Hematopoietic multipotent progenitor cell treated with erythropoietin and hydrocortisone succinate and interleukin-3 and kit ligand, for 4 days (in vitro differentiated cells): ENCODE data around the gene GRM2.

ENCODE experiments used
- DNase-seq: peaks from one replicate; pipeline ENCODE4 v3.0.0-alpha.2; 2015

The GRM2 gene

GRCh38 chr3:51706788-51707731 is at the start of gene GRM2:
Gene GRM2 (plus strand): TSS chr3:51707068. CDS start chr3:51708984, 1,916 bp downstream.
- peak; percentile 80 for DNase-seq

GRCh38 chr3:51657234-51657633 is 49.6 kb upstream of the GRM2 start:
- no peak for DNase-seq

GRCh38 chr3:51659942-51660341 is 46.9 kb upstream of the GRM2 start:
- no peak for DNase-seq

DNA sequence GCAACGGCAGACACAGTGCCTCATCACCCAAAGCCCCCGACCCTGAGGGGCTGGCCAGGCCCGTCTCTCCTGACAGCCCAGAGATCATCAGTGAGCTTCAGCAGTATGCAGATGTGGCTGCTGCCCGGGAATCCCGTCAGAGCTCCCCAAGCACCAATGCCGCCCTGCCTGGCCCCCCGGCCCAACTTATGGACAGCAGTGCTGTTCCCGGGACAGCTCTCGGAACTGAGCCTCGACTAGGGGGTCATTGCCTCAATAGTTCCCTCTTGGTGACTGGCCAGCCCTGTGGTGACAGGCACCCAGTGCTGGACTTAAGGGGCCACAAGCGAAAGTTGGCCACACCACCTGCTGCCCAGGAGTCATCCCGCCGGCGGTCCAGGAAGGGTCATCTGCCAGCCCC is 44.4 kb upstream of the GRM2 start:
- DNase-seq, result no peak

- DNase-seq, result no peak
These were observed 38.1 kb upstream of the GRM2 start for GRCh38 chr3:51668756-51669155.

GRCh38 chr3:51669241-51670052 is 37.4 kb upstream of the GRM2 start:
- DNase-seq, result peak; percentile 92

DNA sequence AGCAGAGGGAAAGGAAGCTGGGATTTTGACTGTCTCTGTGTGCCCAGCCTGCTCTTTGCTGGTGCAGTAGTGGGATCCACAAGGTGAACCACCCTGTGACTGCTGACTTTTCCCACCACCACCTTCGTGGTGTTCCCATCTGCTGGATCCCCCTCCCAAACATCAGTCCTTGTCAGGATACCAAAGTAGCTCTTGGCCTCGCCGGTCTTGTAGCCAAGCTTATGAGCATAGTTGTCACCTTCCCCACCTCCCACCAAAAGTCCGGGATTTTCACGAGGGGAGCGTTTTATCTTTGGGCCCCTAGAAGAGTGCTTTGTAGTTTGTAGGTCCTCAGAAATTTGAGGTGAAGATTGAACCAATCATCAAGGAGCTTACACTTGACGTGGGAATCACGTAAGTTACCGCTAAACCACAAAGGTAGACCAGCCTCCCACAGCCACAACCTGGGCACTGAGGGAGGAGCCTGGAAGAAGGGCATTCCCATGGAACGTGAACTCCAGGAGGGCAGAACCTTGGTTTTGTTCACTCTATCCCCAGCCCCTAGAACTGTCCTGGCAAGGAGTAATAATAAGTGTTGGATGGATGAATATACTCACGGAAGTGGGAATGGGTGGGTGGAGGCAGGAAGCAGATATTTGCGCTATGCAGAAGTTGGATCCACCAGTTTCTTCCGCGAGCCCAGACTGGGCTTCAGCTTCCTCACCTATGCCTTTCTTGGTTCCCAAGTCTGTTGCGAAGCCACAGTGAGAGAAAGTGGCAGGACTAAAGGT is 36.6 kb upstream of the GRM2 start:
- DNase-seq, result no peak

GRCh38 chr3:51670823-51671733 is 35.8 kb upstream of the GRM2 start, which contains the start of gene TEX264:
Gene TEX264 (plus strand): TSS chr3:51671252. CDS start chr3:51674305, 3,053 bp downstream.
- DNase-seq, result peak; percentile 97

DNA sequence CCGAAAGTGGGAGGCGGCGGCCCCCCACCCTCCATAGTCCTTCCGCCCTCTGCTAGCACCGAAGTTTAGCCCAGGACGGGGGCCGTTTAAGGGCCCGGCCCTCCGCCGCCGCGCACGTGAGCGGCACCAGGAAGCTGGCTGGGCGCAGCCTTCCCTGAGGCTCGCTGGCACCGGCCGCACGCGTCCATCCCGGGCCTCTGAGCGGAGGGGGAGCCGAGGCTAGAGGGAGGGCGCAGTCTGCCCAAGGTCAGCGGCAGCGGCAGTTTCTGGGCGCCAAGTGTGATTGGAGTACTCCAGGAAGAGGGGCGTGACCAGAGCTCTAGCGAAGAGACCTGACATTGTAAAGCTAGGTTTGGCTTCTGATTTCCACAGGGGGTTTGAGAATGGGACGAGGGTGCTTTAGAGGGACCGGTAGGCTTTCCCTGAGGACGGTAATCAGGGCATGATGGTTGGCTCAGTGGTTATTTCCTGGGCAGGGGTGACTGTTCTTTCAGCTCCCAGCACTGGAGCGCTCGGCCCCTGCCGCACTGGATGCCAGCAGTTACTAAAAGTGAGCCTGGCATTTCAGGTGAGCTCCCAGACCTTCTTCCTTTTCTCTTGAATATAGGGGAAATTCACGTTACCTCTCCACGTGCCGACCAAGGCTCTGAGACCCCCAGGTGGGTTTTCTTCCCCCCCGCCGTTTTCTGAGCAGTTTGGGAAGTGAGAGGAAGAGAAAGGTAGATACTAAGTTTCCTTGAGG is 35.0 kb upstream of the GRM2 start:
- DNase-seq, result peak; percentile 93

DNA sequence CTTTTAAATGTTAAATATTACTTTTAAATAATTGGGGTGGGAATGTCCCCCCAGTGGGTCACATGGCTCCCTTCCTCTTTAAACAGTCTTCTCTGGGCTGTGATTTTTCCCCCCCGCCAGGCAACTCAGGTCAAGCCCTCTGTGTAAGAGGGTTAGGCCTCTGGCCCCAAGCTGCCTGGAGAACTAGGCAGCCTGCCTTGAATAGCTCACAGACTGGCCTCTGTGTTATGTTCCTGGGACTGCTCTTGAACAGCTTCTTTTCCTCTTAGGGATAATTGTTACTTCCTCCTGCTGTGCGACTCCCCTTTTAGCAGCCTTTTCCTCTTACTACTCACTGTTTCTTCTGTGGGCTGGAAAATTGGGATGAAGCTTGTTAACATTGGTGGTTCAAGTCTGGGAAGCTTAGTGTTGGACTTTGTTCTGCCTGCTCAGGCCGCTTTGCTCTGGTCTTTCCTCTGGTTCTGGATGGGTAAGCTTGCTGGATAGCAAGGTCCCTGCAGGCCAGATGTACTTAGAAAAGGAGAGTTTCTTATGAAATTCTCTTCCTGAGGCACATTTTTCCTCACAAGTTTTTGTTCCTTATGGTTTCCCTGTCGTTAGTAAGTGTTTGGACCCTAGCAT is 33.6 kb upstream of the GRM2 start:
- DNase-seq, result no peak

GRCh38 chr3:51673802-51674654 is 32.8 kb upstream of the GRM2 start:
- no peak for DNase-seq

- DNase-seq, result no peak
These were observed 31.7 kb upstream of the GRM2 start for GRCh38 chr3:51675201-51675611.

DNA sequence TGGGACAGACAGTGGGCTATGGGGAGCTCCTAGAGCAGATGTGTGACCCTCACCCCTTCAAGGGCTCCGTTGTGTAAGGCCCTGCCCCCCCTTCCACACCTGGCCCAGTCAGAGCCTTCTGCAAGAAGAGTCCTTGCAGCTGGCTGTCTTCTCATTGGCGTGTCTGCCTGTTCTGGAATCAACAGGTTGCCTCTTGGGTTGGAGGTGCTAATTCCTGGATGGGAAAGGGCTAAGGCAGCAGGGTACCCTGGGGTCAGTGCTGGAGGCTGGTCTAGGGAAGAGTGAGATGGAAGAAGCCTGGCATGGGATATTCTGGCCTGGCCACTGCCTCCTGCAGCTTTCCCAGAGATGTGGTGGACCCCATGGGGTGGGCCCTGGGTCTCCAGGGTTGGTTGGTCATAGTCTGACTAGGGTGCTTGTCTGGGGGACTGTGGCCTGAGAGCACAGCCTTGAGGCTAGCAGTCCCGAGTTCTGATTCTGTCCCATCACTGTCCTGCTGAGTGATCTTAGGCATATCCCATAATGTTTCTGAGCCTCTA is 30.7 kb upstream of the GRM2 start:
- no peak for DNase-seq

- DNase-seq, result no peak
These were observed 29.5 kb upstream of the GRM2 start for GRCh38 chr3:51677358-51677757.

- no peak for DNase-seq
These were observed 28.7 kb upstream of the GRM2 start for GRCh38 chr3:51678186-51678585.

GRCh38 chr3:51678641-51679040 is 28.2 kb upstream of the GRM2 start:
- DNase-seq, result no peak

GRCh38 chr3:51679318-51679717 is 27.6 kb upstream of the GRM2 start:
- no peak for DNase-seq

DNA sequence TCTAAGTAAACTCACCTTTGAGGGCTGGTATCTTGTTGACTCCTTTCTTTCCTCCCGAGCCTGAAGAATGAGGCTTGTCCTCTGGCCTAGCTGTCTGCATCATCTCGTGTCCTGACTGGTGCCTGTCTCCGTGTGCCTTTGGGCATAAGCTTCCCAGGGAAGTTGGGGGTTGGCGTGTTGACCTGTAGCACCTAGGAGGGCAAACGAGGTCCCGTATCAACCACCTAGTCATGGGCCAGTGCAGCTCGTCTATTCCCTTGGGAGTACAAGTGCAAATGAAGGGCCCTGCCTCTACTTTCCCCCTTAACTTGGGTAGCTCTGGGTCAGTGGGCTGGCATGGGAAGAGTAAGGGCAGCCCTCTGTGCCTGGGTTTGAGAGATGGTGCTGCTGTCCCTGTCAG is 27.1 kb upstream of the GRM2 start:
- DNase-seq, result no peak

DNA sequence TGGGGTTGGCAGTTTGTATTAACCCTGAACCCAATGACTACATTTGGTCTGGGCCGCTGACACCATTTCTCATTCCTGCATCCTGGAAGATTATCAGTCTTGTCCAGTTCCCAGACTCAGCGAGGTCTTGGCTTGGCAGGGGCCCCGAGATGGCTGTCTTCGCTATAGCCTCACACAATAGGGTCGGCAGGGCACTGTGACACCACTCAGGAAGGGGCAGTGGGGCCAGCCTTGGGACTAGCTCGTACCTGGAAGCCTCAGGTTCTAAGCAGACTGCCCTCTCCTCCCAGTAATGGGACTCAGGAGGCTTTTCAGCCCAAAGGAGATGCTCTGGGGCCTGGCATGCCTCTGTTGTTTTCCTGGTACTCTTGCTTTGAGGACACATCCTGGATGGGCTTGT is 26.7 kb upstream of the GRM2 start:
- no peak for DNase-seq
